ENCODE results near the gene JADE2. TPM values are rescaled to one million over a fixed set of nuclear protein-coding genes. Genes with fewer than 3 reads are reported as not detected.

JADE2 gene
- total RNA-seq, 2 experiments from 2014 or later = 32.3 to 67.0 TPM

GRCh38 chr5:134567641-134568336, 42.3 kb downstream of the JADE2 start:
- no TSS peak for BruUV-seq (replicated peaks)
- no peak overlapping the region for H3K4me2 ChIP-seq (ENCODE audit: low read length)
- intact Hi-C loops (cut with micrococcal nuclease; ENCODE audit: unreplicated experiment) = no loop called here
- H3K27ac ChIP-seq (ENCODE audit: low read depth, low read length, poor library complexity, severe bottlenecking) = no peak overlapping the region
- H3K4me1 ChIP-seq (ENCODE audit: insufficient read depth, low read length, poor library complexity, severe bottlenecking) = no peaks in the 10 kb centered on the region
- no peaks in the 10 kb centered on the region for H4K20me1 ChIP-seq (ENCODE audit: insufficient read depth, low read length)
- H3K4me3 ChIP-seq (ENCODE audit: low read depth, low read length, poor library complexity, severe bottlenecking) = no peak overlapping the region
- no peaks in the 10 kb centered on the region for H3K79me2 ChIP-seq (ENCODE audit: insufficient read depth, low read depth, low read length)
- ChIA-PET POLR2A (no interaction called here), CTCF (ENCODE audit: unreplicated experiment) (no interaction called here)
- H3K9me2 ChIP-seq (ENCODE audit: insufficient read depth, low read length) = no peaks in the 10 kb centered on the region
- no peak for DNase-seq (ENCODE audit: low spot score)
- no peaks in the 10 kb centered on the region for H3K9me3 ChIP-seq (ENCODE audit: low read length)
- TF ChIP-seq EZH2phosphoT487 (IDR thresholded peaks at IDR 0.05; ENCODE audit: borderline replicate concordance, low read depth, low read length) (no peak), CTCF (conservative IDR thresholded peaks at IDR 0.05; ENCODE audit: low read length) (no peak)
- H3K36me3 ChIP-seq (ENCODE audit: insufficient read depth, low read length) = peaks cover 97% of the 10 kb centered on the region
- H2AFZ ChIP-seq (ENCODE audit: low read length) = no peak overlapping the region

GRCh38 chr5:134568337-134568700, 42.8 kb downstream of the JADE2 start:
- Histone ChIP-seq H3K36me3 (ENCODE audit: insufficient read depth, low read length) (peaks cover 97% of the 10 kb centered on the region), H3K4me3 (ENCODE audit: low read depth, low read length, poor library complexity, severe bottlenecking) (no peak overlapping the region), H3K9me2 (ENCODE audit: insufficient read depth, low read length) (no peaks in the 10 kb centered on the region), H3K4me2 (ENCODE audit: low read length) (no peak overlapping the region), H2AFZ (ENCODE audit: low read length) (no peak overlapping the region), H3K27ac (ENCODE audit: low read depth, low read length, poor library complexity, severe bottlenecking) (no peak overlapping the region), H3K79me2 (ENCODE audit: insufficient read depth, low read depth, low read length) (no peaks in the 10 kb centered on the region), H4K20me1 (ENCODE audit: insufficient read depth, low read length) (no peaks in the 10 kb centered on the region), H3K9me3 (ENCODE audit: low read length) (no peaks in the 10 kb centered on the region), H3K4me1 (ENCODE audit: insufficient read depth, low read length, poor library complexity, severe bottlenecking) (no peaks in the 10 kb centered on the region)
- TF ChIP-seq CTCF (conservative IDR thresholded peaks at IDR 0.05; ENCODE audit: low read length) = no peak
- no peak for TF ChIP-seq EZH2phosphoT487 (IDR thresholded peaks at IDR 0.05; ENCODE audit: borderline replicate concordance, low read depth, low read length)
- no peak for DNase-seq (ENCODE audit: low spot score)
- no TSS peak for BruUV-seq (replicated peaks)
- intact Hi-C loops (cut with micrococcal nuclease; ENCODE audit: unreplicated experiment) = no loop called here
- POLR2A ChIA-PET = interaction anchor here (0.6 kb wide), 1 partner anchor 265 kb away, joined by 4 read pairs; no protein-coding TSS in a partner anchor
- CTCF ChIA-PET (ENCODE audit: unreplicated experiment) = no interaction called here

Data from OCI-LY7 (cell line).